Hepatic stellate cell (primary cell): ENCODE results near the gene CFAP100.

ENCODE experiments used
- DNase-seq: peaks from one replicate; pipeline ENCODE4 v3.0.0; 2011; ENCODE audit warnings: low spot score

CFAP100 gene

GRCh38 chr3:126481808-126482502 is 87.2 kb downstream of the CFAP100 start:
- no peak for DNase-seq

DNA sequence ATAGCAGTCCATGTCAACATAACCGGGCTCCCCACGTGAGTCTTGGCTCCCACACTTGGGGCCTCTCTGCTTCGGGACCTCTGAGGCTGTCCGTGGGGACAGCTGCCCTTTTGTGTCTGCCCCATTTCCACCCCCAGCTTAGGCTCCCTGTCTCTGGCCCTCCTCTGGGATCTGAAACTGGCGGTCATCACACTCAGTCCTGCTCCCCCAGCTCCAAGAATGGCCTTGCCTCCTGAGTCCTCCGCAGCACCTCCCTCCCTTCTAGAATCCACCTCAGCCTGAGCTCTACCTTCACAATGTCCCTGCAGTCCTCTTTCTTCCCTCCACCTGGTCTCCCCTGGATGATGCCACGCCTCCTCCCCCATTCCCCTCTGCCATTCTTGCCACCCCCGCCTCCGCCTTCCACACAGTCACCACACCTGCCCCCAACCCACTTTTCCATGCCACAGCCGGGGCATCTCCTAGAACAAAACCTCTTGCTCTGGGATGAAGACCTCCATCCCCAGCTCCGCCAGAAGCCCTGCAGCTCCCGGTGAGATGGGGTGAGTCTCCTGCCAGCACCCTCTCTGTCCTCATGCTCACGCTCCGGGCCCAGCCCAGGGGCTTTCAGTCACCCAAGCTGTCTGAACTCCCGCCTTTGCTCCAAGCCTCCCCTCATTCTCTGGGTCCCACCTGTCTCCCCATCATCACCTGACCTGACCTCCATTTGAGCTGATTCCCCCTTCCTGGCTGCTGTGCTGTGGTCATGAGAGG is 88.0 kb downstream of the CFAP100 start:
- no peak for DNase-seq

DNA sequence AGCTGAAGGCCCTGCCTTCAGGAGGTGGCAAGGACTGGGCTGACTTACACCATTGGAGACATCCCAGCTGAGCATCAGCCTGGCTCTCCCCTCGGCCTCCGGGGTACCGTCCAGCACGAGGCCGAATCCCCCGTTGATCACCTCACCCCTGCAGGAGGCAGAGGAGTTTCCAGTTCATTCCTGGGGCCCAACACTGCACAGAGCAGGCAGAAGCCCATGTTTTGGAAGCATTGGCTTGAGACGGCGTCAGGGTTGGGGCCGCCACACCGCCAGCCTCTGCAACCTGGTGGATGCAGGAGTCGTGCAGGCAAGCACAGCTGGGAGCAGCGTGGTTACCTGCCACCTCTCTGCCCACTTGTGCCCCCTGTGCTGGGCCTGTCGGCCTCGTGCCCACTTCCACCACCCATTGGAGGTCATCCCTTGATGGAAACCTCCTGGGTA is 88.6 kb downstream of the CFAP100 start:
- DNase-seq = no peak

DNA sequence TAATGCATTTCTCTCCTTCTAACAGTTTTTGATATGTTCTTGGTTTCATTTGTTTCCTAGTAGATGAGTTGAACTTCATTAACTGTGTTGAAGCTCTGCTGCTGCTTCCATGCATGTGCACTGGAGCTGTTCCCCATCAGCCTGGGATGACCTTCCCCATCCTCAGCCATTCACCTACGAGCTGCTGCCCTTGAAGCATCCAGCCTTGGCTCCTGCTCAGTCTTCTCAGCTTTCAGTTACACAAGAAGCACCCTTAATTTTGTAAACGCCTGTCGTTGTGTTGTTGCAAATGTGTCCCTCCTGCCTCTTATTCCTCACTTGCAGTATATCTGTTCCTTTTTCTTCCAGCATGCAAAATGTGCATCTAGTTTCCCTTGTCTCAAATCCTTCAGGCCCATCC is 89.4 kb downstream of the CFAP100 start:
- no peak for DNase-seq

DNA sequence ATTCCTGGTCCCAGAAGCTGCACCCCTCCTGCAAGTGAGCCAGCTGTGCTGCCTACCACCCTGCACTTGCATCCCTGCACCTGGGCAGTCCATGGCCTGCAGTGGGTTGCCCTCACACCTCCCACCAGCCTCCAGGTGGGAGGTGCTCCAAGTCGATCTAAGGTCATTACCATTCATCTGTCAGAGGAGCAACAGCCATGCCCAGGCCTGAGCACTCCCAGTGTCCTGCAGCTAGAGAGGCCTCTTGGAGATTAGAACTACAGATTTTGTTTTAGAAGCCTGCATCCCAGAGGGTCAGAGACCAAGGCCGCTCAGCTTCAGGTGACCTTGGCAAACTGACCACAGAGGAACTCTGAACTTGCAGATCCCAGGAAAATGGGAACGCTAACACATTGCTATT is 90.0 kb downstream of the CFAP100 start:
- no peak for DNase-seq

- no peak for DNase-seq
These were observed 90.6 kb downstream of the CFAP100 start for GRCh38 chr3:126485176-126485897.

DNA sequence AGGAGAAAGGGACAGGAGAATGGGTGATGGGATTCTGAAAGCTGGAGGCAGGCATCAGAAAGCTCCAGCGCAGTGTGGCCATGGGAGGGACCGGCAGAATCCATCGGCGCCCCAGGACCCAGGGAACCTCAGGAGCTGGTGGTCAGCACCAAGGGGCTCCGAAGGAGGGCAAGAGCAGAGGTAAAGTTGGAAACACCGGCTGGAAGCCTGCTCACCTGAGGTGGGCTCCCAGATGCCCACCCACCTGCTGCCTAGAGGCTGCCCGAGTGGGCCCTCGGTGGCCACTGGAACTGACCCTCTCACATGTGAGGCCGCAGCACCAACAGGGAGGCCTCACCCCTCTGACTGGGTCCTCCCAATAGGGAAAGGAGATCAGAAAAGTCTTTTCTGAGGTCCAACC is 91.2 kb downstream of the CFAP100 start:
- no peak for DNase-seq
